ENCODE data around the gene TMEM273.

Gene TMEM273

DNA sequence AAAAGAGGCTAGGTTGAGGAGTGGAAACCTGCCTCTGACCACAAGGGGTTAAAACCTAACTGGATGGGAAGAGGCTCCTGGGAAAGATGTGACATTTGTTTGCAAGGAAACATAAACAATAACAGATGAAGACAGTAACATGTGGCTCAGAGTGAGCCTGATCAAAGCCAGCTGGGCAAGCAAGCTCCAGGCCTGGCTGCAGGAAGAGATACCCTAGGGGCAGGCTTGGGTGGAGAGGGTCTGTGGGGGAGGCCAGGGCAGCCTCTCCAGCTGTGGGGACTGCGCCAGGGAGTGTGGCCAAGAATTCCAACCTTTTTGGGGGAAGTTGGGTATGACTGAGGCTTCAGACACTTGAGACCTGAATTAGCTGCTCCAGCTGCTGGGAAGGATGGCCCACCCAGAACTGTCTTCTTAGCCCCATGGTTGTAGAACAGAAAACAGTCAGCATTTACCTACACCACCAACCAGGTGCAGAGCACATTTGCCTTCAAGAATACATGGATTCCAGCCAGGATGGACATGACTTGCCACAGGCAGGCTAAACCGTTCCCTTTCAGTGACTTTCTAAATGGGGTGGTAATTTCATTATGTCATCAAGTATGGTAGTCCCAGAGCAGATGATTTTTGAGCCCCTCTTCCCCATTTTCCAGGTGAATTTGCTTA lies 44.0 kb downstream of the TMEM273 start:
- Histone ChIP-seq H3K9me3 (ENCODE audit: control insufficient read depth in 2 of 2, low read length in 2 of 2) (no peaks in the 10 kb centered on the region), H3K9ac (ENCODE audit: low read depth in 1 of 2, low read length in 2 of 2) (no peak overlapping the region), H3K4me1 (ENCODE audit: control insufficient read depth in 2 of 2, insufficient read depth in 2 of 2, low read length in 2 of 2) (peaks cover 0 to 3% of the 10 kb centered on the region in 2 donors), H3K4me3 (ENCODE audit: low read length in 2 of 2) (no peak overlapping the region), H3K27ac (ENCODE audit: low read depth in 2 of 2, low read length in 2 of 2) (no peak overlapping the region), H3K27me3 (ENCODE audit: control insufficient read depth in 2 of 2, insufficient read depth in 2 of 2, low read length in 2 of 2) (no peaks in the 10 kb centered on the region), H3K36me3 (ENCODE audit: control insufficient read depth in 2 of 2, insufficient read depth in 2 of 2, low read length in 2 of 2) (no peaks in the 10 kb centered on the region)

DNA sequence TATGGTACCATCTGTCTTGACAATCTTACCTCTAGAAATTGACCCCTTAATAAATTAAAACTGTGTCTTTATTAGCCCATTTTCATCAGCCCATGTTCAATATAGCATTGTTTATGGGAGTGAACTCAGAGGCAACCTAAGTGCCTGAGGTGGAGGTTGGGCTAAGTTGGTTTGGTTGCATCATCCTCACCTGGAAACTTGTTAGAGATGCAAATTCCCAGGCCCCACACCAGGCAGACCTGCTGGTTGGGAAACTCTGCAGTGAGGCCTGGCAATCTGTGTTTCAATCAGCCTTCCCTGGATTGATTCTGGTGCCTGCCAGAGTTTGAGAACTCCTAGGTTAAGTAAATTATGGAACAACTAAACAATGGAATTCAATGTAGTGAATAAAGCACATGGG lies 44.9 kb downstream of the TMEM273 start:
- H3K36me3 ChIP-seq (ENCODE audit: control insufficient read depth in 2 of 2, insufficient read depth in 2 of 2, low read length in 2 of 2), result no peaks in the 10 kb centered on the region
- no peak overlapping the region for H3K27ac ChIP-seq (ENCODE audit: low read depth in 2 of 2, low read length in 2 of 2)
- no peaks in the 10 kb centered on the region for H3K9me3 ChIP-seq (ENCODE audit: control insufficient read depth in 2 of 2, low read length in 2 of 2)
- no peak overlapping the region for H3K9ac ChIP-seq (ENCODE audit: low read depth in 1 of 2, low read length in 2 of 2)
- no peak overlapping the region for H3K4me3 ChIP-seq (ENCODE audit: low read length in 2 of 2)
- peaks cover 3 to 4% of the 10 kb centered on the region in 2 donors for H3K4me1 ChIP-seq (ENCODE audit: control insufficient read depth in 2 of 2, insufficient read depth in 2 of 2, low read length in 2 of 2)
- no peaks in the 10 kb centered on the region for H3K27me3 ChIP-seq (ENCODE audit: control insufficient read depth in 2 of 2, insufficient read depth in 2 of 2, low read length in 2 of 2)

- Histone ChIP-seq H3K9ac (ENCODE audit: low read depth in 1 of 2, low read length in 2 of 2) (no peak overlapping the region), H3K27ac (ENCODE audit: low read depth in 2 of 2, low read length in 2 of 2) (no peak overlapping the region), H3K4me1 (ENCODE audit: control insufficient read depth in 2 of 2, insufficient read depth in 2 of 2, low read length in 2 of 2) (peaks cover 3 to 4% of the 10 kb centered on the region in 2 donors), H3K4me3 (ENCODE audit: low read length in 2 of 2) (no peak overlapping the region), H3K36me3 (ENCODE audit: control insufficient read depth in 2 of 2, insufficient read depth in 2 of 2, low read length in 2 of 2) (no peaks in the 10 kb centered on the region), H3K27me3 (ENCODE audit: control insufficient read depth in 2 of 2, insufficient read depth in 2 of 2, low read length in 2 of 2) (no peaks in the 10 kb centered on the region), H3K9me3 (ENCODE audit: control insufficient read depth in 2 of 2, low read length in 2 of 2) (no peaks in the 10 kb centered on the region)
These were observed 46.5 kb downstream of the TMEM273 start for GRCh38 chr10:49141541-49142332.

- H3K9me3 ChIP-seq (ENCODE audit: control insufficient read depth in 2 of 2, low read length in 2 of 2), result no peaks in the 10 kb centered on the region
- no peak overlapping the region for H3K9ac ChIP-seq (ENCODE audit: low read depth in 1 of 2, low read length in 2 of 2)
- H3K4me3 ChIP-seq (ENCODE audit: low read length in 2 of 2), result no peak overlapping the region
- no peak overlapping the region for H3K27ac ChIP-seq (ENCODE audit: low read depth in 2 of 2, low read length in 2 of 2)
- H3K36me3 ChIP-seq (ENCODE audit: control insufficient read depth in 2 of 2, insufficient read depth in 2 of 2, low read length in 2 of 2), result no peaks in the 10 kb centered on the region
- H3K27me3 ChIP-seq (ENCODE audit: control insufficient read depth in 2 of 2, insufficient read depth in 2 of 2, low read length in 2 of 2), result no peaks in the 10 kb centered on the region
- peaks cover 3 to 4% of the 10 kb centered on the region in 2 donors for H3K4me1 ChIP-seq (ENCODE audit: control insufficient read depth in 2 of 2, insufficient read depth in 2 of 2, low read length in 2 of 2)
These were observed 47.6 kb downstream of the TMEM273 start for GRCh38 chr10:49140304-49141177.

- Histone ChIP-seq H3K4me3 (ENCODE audit: low read length in 2 of 2) (no peak overlapping the region), H3K4me1 (ENCODE audit: control insufficient read depth in 2 of 2, insufficient read depth in 2 of 2, low read length in 2 of 2) (peaks cover 3 to 4% of the 10 kb centered on the region in 2 donors), H3K9me3 (ENCODE audit: control insufficient read depth in 2 of 2, low read length in 2 of 2) (no peaks in the 10 kb centered on the region), H3K27ac (ENCODE audit: low read depth in 2 of 2, low read length in 2 of 2) (peak overlapping the region; percentile 36 to 49), H3K36me3 (ENCODE audit: control insufficient read depth in 2 of 2, insufficient read depth in 2 of 2, low read length in 2 of 2) (no peaks in the 10 kb centered on the region), H3K27me3 (ENCODE audit: control insufficient read depth in 2 of 2, insufficient read depth in 2 of 2, low read length in 2 of 2) (no peaks in the 10 kb centered on the region), H3K9ac (ENCODE audit: low read depth in 1 of 2, low read length in 2 of 2) (no peak overlapping the region)
These were observed 48.4 kb downstream of the TMEM273 start for GRCh38 chr10:49139846-49140195.

GRCh38 chr10:49139028-49139845 lies 49.0 kb downstream of the TMEM273 start:
- Histone ChIP-seq H3K4me3 (ENCODE audit: low read length in 2 of 2) (no peak overlapping the region), H3K9me3 (ENCODE audit: control insufficient read depth in 2 of 2, low read length in 2 of 2) (no peaks in the 10 kb centered on the region), H3K36me3 (ENCODE audit: control insufficient read depth in 2 of 2, insufficient read depth in 2 of 2, low read length in 2 of 2) (no peaks in the 10 kb centered on the region), H3K27ac (ENCODE audit: low read depth in 2 of 2, low read length in 2 of 2) (peak overlapping the region; percentile 36 to 49), H3K4me1 (ENCODE audit: control insufficient read depth in 2 of 2, insufficient read depth in 2 of 2, low read length in 2 of 2) (peaks cover 3 to 4% of the 10 kb centered on the region in 2 donors), H3K27me3 (ENCODE audit: control insufficient read depth in 2 of 2, insufficient read depth in 2 of 2, low read length in 2 of 2) (no peaks in the 10 kb centered on the region), H3K9ac (ENCODE audit: low read depth in 1 of 2, low read length in 2 of 2) (no peak overlapping the region)

- Histone ChIP-seq H3K9me3 (ENCODE audit: control insufficient read depth in 2 of 2, low read length in 2 of 2) (no peaks in the 10 kb centered on the region), H3K9ac (ENCODE audit: low read depth in 1 of 2, low read length in 2 of 2) (no peak overlapping the region), H3K27me3 (ENCODE audit: control insufficient read depth in 2 of 2, insufficient read depth in 2 of 2, low read length in 2 of 2) (no peaks in the 10 kb centered on the region), H3K4me3 (ENCODE audit: low read length in 2 of 2) (no peak overlapping the region), H3K4me1 (ENCODE audit: control insufficient read depth in 2 of 2, insufficient read depth in 2 of 2, low read length in 2 of 2) (peaks cover 3 to 4% of the 10 kb centered on the region in 2 donors), H3K27ac (ENCODE audit: low read depth in 2 of 2, low read length in 2 of 2) (peak overlapping the region; percentile 20 to 44), H3K36me3 (ENCODE audit: control insufficient read depth in 2 of 2, insufficient read depth in 2 of 2, low read length in 2 of 2) (no peaks in the 10 kb centered on the region)
These were observed 49.8 kb downstream of the TMEM273 start for GRCh38 chr10:49138361-49138891.

GRCh38 chr10:49136525-49136924 lies 51.7 kb downstream of the TMEM273 start:
- Histone ChIP-seq H3K4me3 (ENCODE audit: low read length in 2 of 2) (no peak overlapping the region), H3K27ac (ENCODE audit: low read depth in 2 of 2, low read length in 2 of 2) (no peak overlapping the region), H3K4me1 (ENCODE audit: control insufficient read depth in 2 of 2, insufficient read depth in 2 of 2, low read length in 2 of 2) (peaks cover 3 to 4% of the 10 kb centered on the region in 2 donors), H3K9ac (ENCODE audit: low read depth in 1 of 2, low read length in 2 of 2) (no peak overlapping the region), H3K9me3 (ENCODE audit: control insufficient read depth in 2 of 2, low read length in 2 of 2) (no peaks in the 10 kb centered on the region), H3K27me3 (ENCODE audit: control insufficient read depth in 2 of 2, insufficient read depth in 2 of 2, low read length in 2 of 2) (no peaks in the 10 kb centered on the region), H3K36me3 (ENCODE audit: control insufficient read depth in 2 of 2, insufficient read depth in 2 of 2, low read length in 2 of 2) (no peaks in the 10 kb centered on the region)

DNA sequence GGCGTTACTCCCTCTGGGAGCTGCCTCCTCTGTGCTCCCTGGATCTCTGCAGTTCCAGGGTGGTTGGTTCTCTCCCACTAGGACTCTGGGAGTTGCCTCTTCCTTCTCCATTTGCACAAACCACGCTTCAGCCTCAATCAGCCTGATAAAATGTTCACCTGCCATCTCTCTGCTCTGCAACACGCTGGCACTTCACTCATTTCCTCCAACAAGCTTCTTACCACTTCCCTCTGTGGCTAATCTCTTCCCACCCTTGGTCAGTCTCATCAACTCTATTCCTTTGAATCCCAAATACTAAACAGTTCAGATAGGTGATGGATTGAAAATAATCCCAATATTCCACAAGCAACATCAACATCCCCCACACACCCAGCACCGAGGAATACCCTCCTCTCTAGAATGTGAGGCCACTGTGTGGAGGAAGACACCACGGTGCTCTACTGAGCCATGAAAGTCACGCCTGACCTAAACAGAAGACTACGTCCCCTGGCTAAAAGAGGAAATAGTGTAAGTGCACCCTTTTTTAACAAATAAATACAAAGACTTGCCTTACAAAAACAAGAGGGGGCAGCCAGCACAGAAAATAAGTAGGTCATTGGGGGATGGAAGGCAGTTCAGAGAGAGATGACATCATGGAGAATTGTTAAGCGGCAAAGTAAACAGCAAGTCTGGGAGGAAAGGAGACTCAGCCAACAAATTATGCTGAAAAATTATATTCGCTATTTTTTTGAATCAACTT lies 52.4 kb downstream of the TMEM273 start:
- no peaks in the 10 kb centered on the region for H3K36me3 ChIP-seq (ENCODE audit: control insufficient read depth in 2 of 2, insufficient read depth in 2 of 2, low read length in 2 of 2)
- H3K4me1 ChIP-seq (ENCODE audit: control insufficient read depth in 2 of 2, insufficient read depth in 2 of 2, low read length in 2 of 2), result peaks cover 3 to 4% of the 10 kb centered on the region in 2 donors
- no peaks in the 10 kb centered on the region for H3K9me3 ChIP-seq (ENCODE audit: control insufficient read depth in 2 of 2, low read length in 2 of 2)
- H3K4me3 ChIP-seq (ENCODE audit: low read length in 2 of 2), result no peak overlapping the region
- H3K27me3 ChIP-seq (ENCODE audit: control insufficient read depth in 2 of 2, insufficient read depth in 2 of 2, low read length in 2 of 2), result no peaks in the 10 kb centered on the region
- H3K27ac ChIP-seq (ENCODE audit: low read depth in 2 of 2, low read length in 2 of 2), result no peak overlapping the region
- H3K9ac ChIP-seq (ENCODE audit: low read depth in 1 of 2, low read length in 2 of 2), result no peak overlapping the region
